ENCODE data around the gene ATG10.

Gene ATG10

DNA sequence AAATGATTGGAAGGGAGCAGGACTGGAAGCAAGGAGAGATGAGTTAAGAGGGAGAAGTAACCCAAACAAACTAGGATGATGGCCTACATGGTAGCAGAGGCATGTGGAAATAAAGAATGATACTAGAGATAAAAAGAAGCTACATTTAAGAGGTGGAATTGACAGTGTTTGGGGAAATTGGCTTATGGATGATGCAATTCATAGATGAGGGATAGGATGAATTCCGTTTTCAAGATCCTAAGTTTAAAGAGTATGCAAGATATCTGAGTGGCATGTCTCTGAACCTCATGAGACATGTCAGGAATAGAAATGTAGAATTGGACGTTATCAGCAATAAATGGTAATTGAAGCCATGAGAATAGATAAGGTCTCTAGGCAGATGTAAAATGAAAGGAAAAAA is 232.7 kb downstream of the ATG10 start:
- no peak overlapping the region for H3K4me3 ChIP-seq (ENCODE audit: low read length)
- no peak for DNase-seq (ENCODE audit: low read depth)
- TF ChIP-seq CTCF (IDR thresholded peaks at IDR 0.05; ENCODE audit: insufficient read depth, low read depth, low read length, missing control alignments): no peak

DNA sequence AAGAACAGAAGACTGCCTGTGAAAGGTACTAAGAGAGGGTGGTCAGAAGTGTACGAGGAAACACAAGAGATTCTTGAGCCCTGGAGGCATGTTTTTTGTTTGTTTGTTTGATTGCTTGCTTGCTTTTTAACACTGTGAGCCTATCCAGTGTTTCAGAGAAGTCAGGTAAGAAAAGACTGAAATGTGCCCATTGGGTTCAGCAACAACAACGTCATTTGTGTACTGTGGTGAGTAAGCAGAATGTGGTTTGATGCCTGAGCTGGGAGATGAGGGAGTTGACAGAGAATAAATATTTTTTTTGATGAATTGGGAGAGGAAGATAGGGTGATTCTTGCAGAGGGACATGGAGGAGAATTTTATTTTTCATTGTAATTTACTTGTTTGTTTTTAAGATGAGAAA is 233.2 kb downstream of the ATG10 start:
- DNase-seq (ENCODE audit: low read depth): peak; percentile 28
- no peak for TF ChIP-seq CTCF (IDR thresholded peaks at IDR 0.05; ENCODE audit: insufficient read depth, low read depth, low read length, missing control alignments)
- no peak overlapping the region for H3K4me3 ChIP-seq (ENCODE audit: low read length)

DNA sequence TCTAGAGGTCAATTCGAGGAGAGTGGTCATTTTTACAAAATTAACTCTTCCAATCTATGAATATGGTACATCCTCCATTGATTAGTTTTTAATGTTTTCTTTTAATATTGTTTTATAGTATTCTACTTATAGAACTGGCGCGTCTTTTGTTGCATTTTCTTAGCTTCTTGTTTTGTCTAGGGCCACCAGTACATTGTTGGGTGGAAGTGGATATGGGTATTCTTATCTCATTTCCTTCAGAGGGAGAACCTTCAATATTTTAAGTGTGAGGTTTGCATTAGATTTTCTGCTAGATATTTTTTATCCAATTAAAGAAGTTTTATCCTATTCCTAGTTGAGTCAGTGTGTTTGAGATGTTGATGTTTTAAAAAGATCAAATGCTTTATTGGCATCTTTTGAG is 236.5 kb downstream of the ATG10 start:
- H3K4me3 ChIP-seq (ENCODE audit: low read length): no peak overlapping the region
- no peak for DNase-seq (ENCODE audit: low read depth)
- TF ChIP-seq CTCF (IDR thresholded peaks at IDR 0.05; ENCODE audit: insufficient read depth, low read depth, low read length, missing control alignments): no peak

GRCh38 chr5:82211855-82212572 is 240.2 kb downstream of the ATG10 start:
- peak; percentile 72 for DNase-seq (ENCODE audit: low read depth)
- TF ChIP-seq CTCF (IDR thresholded peaks at IDR 0.05; ENCODE audit: insufficient read depth, low read depth, low read length, missing control alignments): no peak
- no peak overlapping the region for H3K4me3 ChIP-seq (ENCODE audit: low read length)

DNA sequence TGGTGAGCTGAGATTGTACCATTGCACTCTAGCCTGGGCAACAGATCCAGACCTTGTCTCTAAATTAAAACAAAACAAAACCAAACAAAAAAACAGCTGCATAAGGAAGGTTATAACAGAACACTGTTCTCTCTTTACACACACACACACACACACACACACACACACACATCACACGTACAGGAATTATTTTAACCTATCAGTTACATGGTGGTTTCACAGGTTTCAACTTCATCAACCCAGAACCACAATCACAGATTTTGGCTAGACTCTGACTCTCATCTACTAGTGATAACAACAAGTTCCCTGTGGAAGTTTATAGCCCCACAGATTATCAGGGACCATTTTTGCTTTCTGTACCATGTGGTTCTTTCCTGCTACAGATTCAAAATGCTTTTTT is 246.1 kb downstream of the ATG10 start:
- no peak for TF ChIP-seq CTCF (IDR thresholded peaks at IDR 0.05; ENCODE audit: insufficient read depth, low read depth, low read length, missing control alignments)
- no peak for DNase-seq (ENCODE audit: low read depth)
- no peak overlapping the region for H3K4me3 ChIP-seq (ENCODE audit: low read length)

DNA sequence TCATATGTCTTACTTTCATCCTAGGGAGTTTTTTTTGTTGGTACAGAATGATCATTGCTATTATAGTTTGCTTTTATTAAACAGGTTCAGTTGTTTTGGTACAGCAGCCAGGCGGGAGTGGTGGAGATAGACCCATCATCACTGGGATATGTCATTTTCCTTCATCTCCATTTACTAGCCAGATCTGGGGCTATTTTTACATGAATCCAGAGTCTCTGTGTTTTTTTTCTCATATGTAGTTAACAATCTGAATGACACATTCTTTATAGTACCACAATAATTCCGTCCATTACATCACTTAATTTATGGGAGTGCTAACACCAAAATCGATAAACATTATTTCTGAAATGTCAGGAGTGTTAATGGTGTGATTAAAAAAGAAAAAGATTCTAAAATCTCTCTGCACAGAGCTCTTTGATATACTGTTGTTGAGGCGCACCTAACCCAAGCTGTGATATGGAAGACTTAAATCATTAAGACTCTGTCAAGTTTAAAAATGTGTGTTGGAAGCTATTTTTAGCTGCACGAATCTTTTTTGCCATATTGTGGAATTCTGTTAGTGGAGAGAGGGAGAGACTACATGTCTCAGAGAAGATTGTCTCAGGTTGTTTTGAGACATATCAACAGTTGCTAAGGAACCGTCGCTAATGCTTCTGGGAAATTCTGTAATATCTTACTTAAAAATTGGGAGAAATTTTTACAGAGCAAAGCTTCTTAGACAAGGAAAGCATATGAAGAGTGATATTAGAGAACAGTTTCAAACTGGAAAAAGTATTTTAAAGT is 246.7 kb downstream of the ATG10 start:
- no peak for DNase-seq (ENCODE audit: low read depth)
- H3K4me3 ChIP-seq (ENCODE audit: low read length): no peak overlapping the region
- no peak for TF ChIP-seq CTCF (IDR thresholded peaks at IDR 0.05; ENCODE audit: insufficient read depth, low read depth, low read length, missing control alignments)

Measured in epithelial cell of esophagus (primary cell).